HCT116 (cell line): Measurements from ENCODE around the gene HAND1. TPM values are rescaled to one million over a fixed set of nuclear protein-coding genes. Genes with fewer than 3 reads are reported as not detected.

Source experiments
- ATAC-seq: fragments of 200-7000 bp; cut with Tn5 transposase; 2 replicates; pipeline ENCODE4 v1.9.1; 2020; ENCODE audit warnings: mild to moderate bottlenecking, moderate library complexity
- BruUV-seq: library from RNA; stranded (reverse); fragments of 400-500 nt; replicated peaks from 2 replicates; lab custom pipeline; 2021; lab: Mats Ljungman, UMichigan
- CTCF ChIA-PET: fragments of 300-600 bp; sonication (Branson Sonifier 250); formaldehyde crosslinking; loops from one replicate; lab custom pipeline; 2021; ENCODE audit warnings: antibody characterized with exemption; lab: Charles Lee
- POLR2A ChIA-PET: fragments of 300-600, 350-600 bp; sonication (Branson Sonifier 250); formaldehyde crosslinking; loops from one replicate; lab custom pipeline; 2021; ENCODE audit warnings: antibody characterized with exemption; lab: Charles Lee
- RAD21 ChIA-PET, 2 experiments: fragments of 300-600 bp; sonication (Branson Sonifier 250); formaldehyde crosslinking; loops; one replicate each; lab custom pipeline; 2023; ENCODE audit warnings: low total read pairs in 2 of 2; ENCODE audit not compliant: uncharacterized antibody in 2 of 2, unreplicated experiment in 2 of 2, low non-redundant PET in 1 of 2; lab: Charles Lee
- DNase-seq: peaks from one replicate; pipeline ENCODE4 v3.0.0-alpha.2; 2010; ENCODE audit warnings: low read depth, low spot score
- H2AFZ ChIP-seq: fragments of 200-600 bp; shearing (Covaris generic), sonication (generic); 2 replicates; pipeline ENCODE4 v1.6.1; 2017; ENCODE audit warnings: low read depth, mixed run types, mixed read lengths, antibody characterized with exemption, low read length; ENCODE audit not compliant: poor library complexity, severe bottlenecking
- H3K27ac ChIP-seq: 2 replicates; pipeline ENCODE4 v1.5.1; 2012; ENCODE audit warnings: low read depth, low read length
- H3K27me3 ChIP-seq: fragments of 200-600 bp; sonication (generic); 2 replicates; pipeline ENCODE4 v1.6.1; 2016; ENCODE audit warnings: mixed run types, low read length, mixed read lengths; ENCODE audit not compliant: insufficient read depth
- H3K36me3 ChIP-seq, 2 experiments: fragments of 200-500 bp in 1 of 2; fragments of 200-600 bp in 1 of 2; sonication (Bioruptor generic) in 1 of 2; sonication (generic) in 1 of 2; 2 replicates each; pipeline versions ENCODE4 v1.5.1 to v1.6.1; 2014 to 2016; ENCODE audit warnings: low read length in 2 of 2, inconsistent platforms in 1 of 2, mixed read lengths in 1 of 2, mixed run types in 1 of 2; ENCODE audit not compliant: insufficient read depth in 2 of 2, control insufficient read depth in 1 of 2
- H3K4me1 ChIP-seq, 2 experiments: fragments of 200-600 bp in 1 of 2; sonication (generic) in 1 of 2; 2 replicates each; pipeline versions ENCODE4 v1.5.1 to v1.6.1; 2012 to 2017; ENCODE audit warnings: low read length in 2 of 2, inconsistent platforms in 1 of 2, mild to moderate bottlenecking in 1 of 2, mixed read lengths in 1 of 2, mixed run types in 1 of 2, moderate library complexity in 1 of 2; ENCODE audit not compliant: insufficient read depth in 2 of 2, control insufficient read depth in 1 of 2
- H3K4me2 ChIP-seq: fragments of 200-600 bp; sonication (generic); 2 replicates; pipeline ENCODE4 v1.6.1; 2017; ENCODE audit warnings: mixed run types, low read length, mixed read lengths
- H3K4me3 ChIP-seq, 2 experiments: fragments of 200-600 bp in 1 of 2; sonication (generic) in 1 of 2; replicated peaks in 1 of 2; 2 replicates each; pipeline ENCODE4 v1.5.1; 2011 to 2016; ENCODE audit warnings: low read length in 2 of 2, control low read depth in 1 of 2, low read depth in 1 of 2, mild to moderate bottlenecking in 1 of 2, mixed read lengths in 1 of 2, mixed run types in 1 of 2
- H3K79me2 ChIP-seq: fragments of 200-600 bp; sonication (generic); 2 replicates; pipeline ENCODE4 v1.6.1; 2017; ENCODE audit warnings: mild to moderate bottlenecking, mixed run types, low read length, moderate library complexity, mixed read lengths; ENCODE audit not compliant: insufficient read depth
- H3K9ac ChIP-seq: fragments of 200-600 bp; sonication (generic); 2 replicates; pipeline ENCODE4 v1.6.1; 2016; ENCODE audit warnings: low read length, mixed read lengths
- H3K9me2 ChIP-seq: fragments of 200-600 bp; sonication (generic), shearing (Covaris generic); 2 replicates; pipeline ENCODE4 v1.6.1; 2017; ENCODE audit warnings: mixed run types, mild to moderate bottlenecking, moderate library complexity; ENCODE audit not compliant: insufficient read depth
- H3K9me3 ChIP-seq, 2 experiments: fragments of 200-500 bp in 1 of 2; fragments of 200-600 bp in 1 of 2; sonication (Bioruptor generic) in 1 of 2; sonication (generic) in 1 of 2; 2 replicates each; pipeline ENCODE4 v1.6.1; 2014 to 2017; ENCODE audit warnings: low read length in 2 of 2, mixed read lengths in 2 of 2, inconsistent platforms in 1 of 2, low read depth in 1 of 2, mild to moderate bottlenecking in 1 of 2, mixed run types in 1 of 2, moderate library complexity in 1 of 2; ENCODE audit not compliant: control insufficient read depth in 1 of 2, insufficient read depth in 1 of 2
- H4K20me1 ChIP-seq: fragments of 200-600 bp; sonication (generic), shearing (Covaris generic); 2 replicates; pipeline ENCODE4 v1.6.1; 2017; ENCODE audit warnings: mixed run types, mild to moderate bottlenecking, moderate library complexity; ENCODE audit not compliant: insufficient read depth
- CBX3 ChIP-seq: IDR thresholded peaks from 2 replicates; pipeline ENCODE4 v1.6.1; 2012; ENCODE audit warnings: low read depth
- EZH2phosphoT487 ChIP-seq: fragments of 200-600 bp; IDR thresholded peaks from 2 replicates; pipeline ENCODE4 v1.6.1; 2018; ENCODE audit warnings: antibody characterized with exemption, borderline replicate concordance
- POLR2AphosphoS5 ChIP-seq: IDR thresholded peaks from 2 replicates; pipeline ENCODE4 v1.6.1; 2011; ENCODE audit warnings: mild to moderate bottlenecking, low read depth, low read length, moderate library complexity
- SIN3A ChIP-seq: IDR thresholded peaks from 2 replicates; pipeline ENCODE4 v1.6.1; 2012; ENCODE audit warnings: low read depth
- YY1 ChIP-seq: IDR thresholded peaks from 2 replicates; pipeline ENCODE4 v1.6.1; 2011; ENCODE audit warnings: low read length, low read depth, moderate library complexity, mild to moderate bottlenecking; ENCODE audit not compliant: insufficient replicate concordance; ENCODE audit errors: extremely low read depth
- ZFX ChIP-seq: fragments of 450-650 bp; IDR thresholded peaks from 2 replicates; pipeline ENCODE4 v1.6.1; 2017
- ZNF274 ChIP-seq: fragments of 200-500 bp; sonication (Bioruptor generic); IDR thresholded peaks from 2 replicates; pipeline ENCODE4 v1.6.1; 2014; ENCODE audit warnings: mild to moderate bottlenecking, low read depth, low read length, inconsistent platforms
- intact Hi-C: fragments of 100-400 bp; cut with micrococcal nuclease; formaldehyde crosslinking; loops from 2 replicates; pipeline ENCODE4 v1.10.0; 2022
- total RNA-seq: library from RNA; stranded (reverse); gene quantifications from one replicate; pipeline ENCODE4 v1.2.1, GENCODE V29; 2021; ENCODE audit not compliant: unreplicated experiment
- TF ChIP-seq, protein P1 (sequence below): IDR thresholded peaks from 2 replicates; pipeline ENCODE4 v1.6.1; 2012; ENCODE audit warnings: low read depth
- TF ChIP-seq, protein P2 (sequence below), 3 experiments: fragments of 200-600 bp in 1 of 3; sonication (generic) in 1 of 3; IDR thresholded peaks in 2 of 3; conservative IDR thresholded peaks in 1 of 3; 2 replicates each; pipeline ENCODE4 v1.5.1; 2012 to 2017; ENCODE audit warnings: low read depth in 2 of 3, low read length in 2 of 3, antibody characterized with exemption in 1 of 3, borderline replicate concordance in 1 of 3, control low read depth in 1 of 3, mild to moderate bottlenecking in 1 of 3, mixed read lengths in 1 of 3, mixed run types in 1 of 3, moderate library complexity in 1 of 3; ENCODE audit not compliant: insufficient read depth in 1 of 3

The HAND1 gene
- total RNA-seq, 1 experiment from 2014 or later: not detected

DNA sequence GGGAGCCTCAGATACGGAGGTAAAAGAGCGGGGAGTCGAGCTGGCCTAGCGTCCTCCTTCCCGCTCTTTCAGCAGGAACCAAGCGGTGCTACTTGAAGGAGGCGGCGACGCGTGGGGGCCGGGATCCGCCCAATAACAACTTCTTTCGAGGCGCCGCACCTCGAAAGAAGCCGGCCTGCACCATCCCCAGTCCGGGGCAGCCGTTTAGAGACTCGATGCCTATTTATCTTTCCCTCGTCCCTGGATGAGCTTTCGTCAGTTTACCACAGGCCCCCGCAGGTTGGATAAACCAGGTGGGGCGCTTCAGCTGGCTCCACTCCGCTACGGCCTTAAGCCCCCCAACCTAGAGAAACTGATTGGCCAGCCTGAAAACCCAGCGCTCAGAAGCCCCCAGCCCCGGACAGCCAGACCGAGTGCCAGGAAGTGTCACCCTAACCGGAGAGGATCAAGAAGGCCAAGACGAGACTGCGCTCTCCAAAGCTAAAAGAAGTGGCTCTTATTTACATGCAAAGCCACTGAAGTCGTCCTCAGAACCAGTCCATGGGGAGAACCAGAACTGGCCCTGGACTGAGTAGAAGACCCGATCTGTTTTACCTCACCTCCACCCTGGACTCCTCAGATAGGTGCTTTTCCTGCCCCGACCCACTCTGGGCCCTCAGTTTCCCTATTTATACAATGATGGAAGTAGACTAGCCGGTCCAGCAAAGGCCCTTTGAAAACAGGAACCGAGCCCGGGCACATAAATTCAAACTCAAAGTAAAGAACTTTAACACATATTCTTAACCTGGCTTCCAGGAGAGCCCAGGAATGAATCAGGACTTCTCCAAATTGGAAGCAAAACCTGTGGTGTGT lies 1.4 kb downstream of the HAND1 start:
- no peak overlapping the region for H3K9ac ChIP-seq
- H3K27me3 ChIP-seq: 0 out of 2 replicates have a peak, but pooled peaks cover 7% of the 10 kb centered on the region
- ChIA-PET POLR2A (no interaction called here), RAD21 (no interaction called here), CTCF (no interaction called here)
- H4K20me1 ChIP-seq: no peaks in the 10 kb centered on the region
- H3K27ac ChIP-seq: no peak overlapping the region
- no peaks in the 10 kb centered on the region for H3K9me2 ChIP-seq
- ATAC-seq (no peak), DNase-seq (no peak)
- no peak overlapping the region for H3K4me3 ChIP-seq
- H3K4me1 ChIP-seq: no peaks in the 10 kb centered on the region
- no peak overlapping the region for H3K4me2 ChIP-seq
- no peaks in the 10 kb centered on the region for H3K36me3 ChIP-seq
- no peaks in the 10 kb centered on the region for H3K79me2 ChIP-seq
- H2AFZ ChIP-seq: no peak overlapping the region
- no TSS peak for BruUV-seq
- intact Hi-C loops: no loop called here
- H3K9me3 ChIP-seq: no peaks in the 10 kb centered on the region
- TF ChIP-seq, protein P1, sequence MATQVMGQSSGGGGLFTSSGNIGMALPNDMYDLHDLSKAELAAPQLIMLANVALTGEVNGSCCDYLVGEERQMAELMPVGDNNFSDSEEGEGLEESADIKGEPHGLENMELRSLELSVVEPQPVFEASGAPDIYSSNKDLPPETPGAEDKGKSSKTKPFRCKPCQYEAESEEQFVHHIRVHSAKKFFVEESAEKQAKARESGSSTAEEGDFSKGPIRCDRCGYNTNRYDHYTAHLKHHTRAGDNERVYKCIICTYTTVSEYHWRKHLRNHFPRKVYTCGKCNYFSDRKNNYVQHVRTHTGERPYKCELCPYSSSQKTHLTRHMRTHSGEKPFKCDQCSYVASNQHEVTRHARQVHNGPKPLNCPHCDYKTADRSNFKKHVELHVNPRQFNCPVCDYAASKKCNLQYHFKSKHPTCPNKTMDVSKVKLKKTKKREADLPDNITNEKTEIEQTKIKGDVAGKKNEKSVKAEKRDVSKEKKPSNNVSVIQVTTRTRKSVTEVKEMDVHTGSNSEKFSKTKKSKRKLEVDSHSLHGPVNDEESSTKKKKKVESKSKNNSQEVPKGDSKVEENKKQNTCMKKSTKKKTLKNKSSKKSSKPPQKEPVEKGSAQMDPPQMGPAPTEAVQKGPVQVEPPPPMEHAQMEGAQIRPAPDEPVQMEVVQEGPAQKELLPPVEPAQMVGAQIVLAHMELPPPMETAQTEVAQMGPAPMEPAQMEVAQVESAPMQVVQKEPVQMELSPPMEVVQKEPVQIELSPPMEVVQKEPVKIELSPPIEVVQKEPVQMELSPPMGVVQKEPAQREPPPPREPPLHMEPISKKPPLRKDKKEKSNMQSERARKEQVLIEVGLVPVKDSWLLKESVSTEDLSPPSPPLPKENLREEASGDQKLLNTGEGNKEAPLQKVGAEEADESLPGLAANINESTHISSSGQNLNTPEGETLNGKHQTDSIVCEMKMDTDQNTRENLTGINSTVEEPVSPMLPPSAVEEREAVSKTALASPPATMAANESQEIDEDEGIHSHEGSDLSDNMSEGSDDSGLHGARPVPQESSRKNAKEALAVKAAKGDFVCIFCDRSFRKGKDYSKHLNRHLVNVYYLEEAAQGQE: no peak
- TF ChIP-seq CBX3 (no peak), POLR2AphosphoS5 (no peak), ZNF274 (no peak), ZFX (no peak), SIN3A (no peak), YY1 (no peak), EZH2phosphoT487 (no peak)
- TF ChIP-seq, protein P2, sequence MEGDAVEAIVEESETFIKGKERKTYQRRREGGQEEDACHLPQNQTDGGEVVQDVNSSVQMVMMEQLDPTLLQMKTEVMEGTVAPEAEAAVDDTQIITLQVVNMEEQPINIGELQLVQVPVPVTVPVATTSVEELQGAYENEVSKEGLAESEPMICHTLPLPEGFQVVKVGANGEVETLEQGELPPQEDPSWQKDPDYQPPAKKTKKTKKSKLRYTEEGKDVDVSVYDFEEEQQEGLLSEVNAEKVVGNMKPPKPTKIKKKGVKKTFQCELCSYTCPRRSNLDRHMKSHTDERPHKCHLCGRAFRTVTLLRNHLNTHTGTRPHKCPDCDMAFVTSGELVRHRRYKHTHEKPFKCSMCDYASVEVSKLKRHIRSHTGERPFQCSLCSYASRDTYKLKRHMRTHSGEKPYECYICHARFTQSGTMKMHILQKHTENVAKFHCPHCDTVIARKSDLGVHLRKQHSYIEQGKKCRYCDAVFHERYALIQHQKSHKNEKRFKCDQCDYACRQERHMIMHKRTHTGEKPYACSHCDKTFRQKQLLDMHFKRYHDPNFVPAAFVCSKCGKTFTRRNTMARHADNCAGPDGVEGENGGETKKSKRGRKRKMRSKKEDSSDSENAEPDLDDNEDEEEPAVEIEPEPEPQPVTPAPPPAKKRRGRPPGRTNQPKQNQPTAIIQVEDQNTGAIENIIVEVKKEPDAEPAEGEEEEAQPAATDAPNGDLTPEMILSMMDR (IDR thresholded peaks at IDR 0.05 in 2 of 3, conservative IDR thresholded peaks at IDR 0.05 in 1 of 3; ENCODE audit: borderline replicate concordance in 1 of 3, insufficient read depth in 1 of 3, low read depth in 2 of 3, low read length in 2 of 3): no peak
